SU-DHL-6 (cell line): ENCODE results near the gene PTPRN2.

Experiments
- H2AFZ ChIP-seq: fragments of 200-600 bp; sonication (generic); 2 replicates; pipeline ENCODE4 v1.6.1; 2014; ENCODE audit warnings: low read depth, mild to moderate bottlenecking, moderate library complexity, mixed read lengths, antibody characterized with exemption, low read length; ENCODE audit not compliant: severe bottlenecking
- H3F3A ChIP-seq: fragments of 200-600 bp; shearing (Covaris generic); 2 replicates; pipeline ENCODE4 v1.6.0; 2016; ENCODE audit warnings: antibody characterized with exemption, mild to moderate bottlenecking; ENCODE audit not compliant: insufficient read depth
- H3K27ac ChIP-seq: fragments of 200-600 bp; sonication (generic); 2 replicates; pipeline ENCODE4 v1.5.1; 2016; ENCODE audit warnings: low read depth, mild to moderate bottlenecking, low read length, moderate library complexity, mixed read lengths
- H3K27me3 ChIP-seq: fragments of 200-600 bp; sonication (generic), shearing (Covaris generic); 2 replicates; pipeline ENCODE4 v1.6.0; 2014; ENCODE audit warnings: mild to moderate bottlenecking, low read length
- H3K36me3 ChIP-seq: fragments of 200-600 bp; sonication (generic); 2 replicates; pipeline ENCODE4 v1.6.1; 2014; ENCODE audit warnings: mild to moderate bottlenecking, low read length, mixed read lengths
- H3K4me2 ChIP-seq: fragments of 300-600, 200-600 bp; shearing (Covaris generic), sonication (generic); 2 replicates; pipeline ENCODE4 v1.6.0; 2014; ENCODE audit warnings: low read length, low read depth, mild to moderate bottlenecking; ENCODE audit not compliant: poor library complexity, severe bottlenecking
- H3K4me3 ChIP-seq: fragments of 200-600 bp; sonication (generic); 2 replicates; pipeline ENCODE4 v1.5.1; 2014; ENCODE audit warnings: antibody characterized with exemption, low read length, mild to moderate bottlenecking, mixed read lengths; ENCODE audit not compliant: insufficient read depth, poor library complexity, severe bottlenecking
- H3K79me2 ChIP-seq: fragments of 200-600 bp; sonication (generic); 2 replicates; pipeline ENCODE4 v1.6.1; 2014; ENCODE audit warnings: mild to moderate bottlenecking, low read length, moderate library complexity; ENCODE audit not compliant: insufficient read depth
- H3K9ac ChIP-seq: fragments of 200-600 bp; sonication (generic); 2 replicates; pipeline ENCODE4 v1.7.0; 2014; ENCODE audit warnings: mild to moderate bottlenecking, low read length
- H3K9me2 ChIP-seq: fragments of 200-600 bp; sonication (generic); replicated peaks from 2 replicates; pipeline ENCODE4 v1.6.1; 2014; ENCODE audit warnings: low read length; ENCODE audit not compliant: insufficient read depth
- H3K9me3 ChIP-seq: fragments of 200-600 bp; sonication (generic); 2 replicates; pipeline ENCODE4 v1.6.1; 2014; ENCODE audit warnings: low read length, mixed read lengths; ENCODE audit not compliant: insufficient read depth
- H4K20me1 ChIP-seq: fragments of 200-600 bp; sonication (generic); 2 replicates; pipeline ENCODE4 v1.6.1; 2014; ENCODE audit warnings: low read depth, mild to moderate bottlenecking, antibody characterized with exemption, low read length, moderate library complexity, mixed read lengths
- EZH2phosphoT487 ChIP-seq: fragments of 200-600 bp; sonication (generic), shearing (Covaris generic); conservative IDR thresholded peaks from 2 replicates; pipeline ENCODE4 v1.6.1; 2018; ENCODE audit warnings: mild to moderate bottlenecking, antibody characterized with exemption, low read length, moderate library complexity, mixed read lengths
- TF ChIP-seq, protein P1 (sequence below): fragments of 200-600 bp; sonication (generic); IDR thresholded peaks from one replicate; pipeline ENCODE4 v1.5.1; 2017; ENCODE audit warnings: antibody characterized with exemption, mild to moderate bottlenecking, low read length, moderate library complexity; ENCODE audit not compliant: insufficient read depth, poor library complexity, severe bottlenecking

The PTPRN2 gene

DNA sequence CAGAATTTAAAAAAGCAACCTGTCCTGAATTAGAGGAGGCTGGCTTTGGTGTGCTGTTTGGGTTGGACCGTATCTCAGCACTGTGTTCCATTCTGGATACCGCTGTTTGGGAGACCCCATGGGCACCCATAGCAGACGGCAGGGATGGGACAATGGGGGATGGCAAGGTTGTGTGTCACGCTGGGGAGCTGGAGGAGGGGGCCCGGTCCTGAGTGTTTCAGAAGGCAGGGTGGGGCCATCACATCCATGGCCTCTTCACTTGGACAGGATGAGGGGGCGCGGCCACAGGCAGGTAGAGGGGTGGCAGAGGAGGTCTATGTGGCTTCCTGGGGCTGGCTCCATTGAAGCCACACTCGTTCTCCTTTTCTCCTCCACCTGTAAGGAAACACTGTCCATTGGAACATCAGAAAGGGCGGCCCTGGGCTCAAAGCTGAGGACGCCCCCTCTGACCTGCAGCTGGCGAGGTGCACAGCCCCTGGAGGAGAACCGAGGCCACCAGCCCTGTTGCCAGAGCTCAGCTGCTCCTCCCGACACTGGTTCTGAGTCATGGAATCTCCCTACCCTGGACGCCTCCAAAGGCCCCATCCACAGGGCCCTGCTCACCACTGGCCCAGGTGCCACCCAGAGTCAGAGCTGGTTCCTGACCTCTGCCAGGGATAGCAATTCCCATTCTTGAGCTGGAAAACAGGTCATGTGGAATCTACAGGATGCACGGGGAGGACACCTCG is 663.6 kb downstream of the PTPRN2 start:
- Histone ChIP-seq H3F3A (no peaks in the 10 kb centered on the region), H3K36me3 (no peaks in the 10 kb centered on the region), H4K20me1 (no peaks in the 10 kb centered on the region), H3K27ac (no peak overlapping the region), H3K4me2 (no peak overlapping the region), H3K9me2 (no peaks in the 10 kb centered on the region), H3K27me3 (no peaks in the 10 kb centered on the region), H3K9ac (no peak overlapping the region), H2AFZ (no peak overlapping the region), H3K9me3 (no peaks in the 10 kb centered on the region; the same call in 1 of the 2 replicates), H3K4me3 (no peak overlapping the region), H3K79me2 (no peaks in the 10 kb centered on the region)
- TF ChIP-seq EZH2phosphoT487, result no peak
- TF ChIP-seq, protein P1, sequence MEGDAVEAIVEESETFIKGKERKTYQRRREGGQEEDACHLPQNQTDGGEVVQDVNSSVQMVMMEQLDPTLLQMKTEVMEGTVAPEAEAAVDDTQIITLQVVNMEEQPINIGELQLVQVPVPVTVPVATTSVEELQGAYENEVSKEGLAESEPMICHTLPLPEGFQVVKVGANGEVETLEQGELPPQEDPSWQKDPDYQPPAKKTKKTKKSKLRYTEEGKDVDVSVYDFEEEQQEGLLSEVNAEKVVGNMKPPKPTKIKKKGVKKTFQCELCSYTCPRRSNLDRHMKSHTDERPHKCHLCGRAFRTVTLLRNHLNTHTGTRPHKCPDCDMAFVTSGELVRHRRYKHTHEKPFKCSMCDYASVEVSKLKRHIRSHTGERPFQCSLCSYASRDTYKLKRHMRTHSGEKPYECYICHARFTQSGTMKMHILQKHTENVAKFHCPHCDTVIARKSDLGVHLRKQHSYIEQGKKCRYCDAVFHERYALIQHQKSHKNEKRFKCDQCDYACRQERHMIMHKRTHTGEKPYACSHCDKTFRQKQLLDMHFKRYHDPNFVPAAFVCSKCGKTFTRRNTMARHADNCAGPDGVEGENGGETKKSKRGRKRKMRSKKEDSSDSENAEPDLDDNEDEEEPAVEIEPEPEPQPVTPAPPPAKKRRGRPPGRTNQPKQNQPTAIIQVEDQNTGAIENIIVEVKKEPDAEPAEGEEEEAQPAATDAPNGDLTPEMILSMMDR, result no peak

DNA sequence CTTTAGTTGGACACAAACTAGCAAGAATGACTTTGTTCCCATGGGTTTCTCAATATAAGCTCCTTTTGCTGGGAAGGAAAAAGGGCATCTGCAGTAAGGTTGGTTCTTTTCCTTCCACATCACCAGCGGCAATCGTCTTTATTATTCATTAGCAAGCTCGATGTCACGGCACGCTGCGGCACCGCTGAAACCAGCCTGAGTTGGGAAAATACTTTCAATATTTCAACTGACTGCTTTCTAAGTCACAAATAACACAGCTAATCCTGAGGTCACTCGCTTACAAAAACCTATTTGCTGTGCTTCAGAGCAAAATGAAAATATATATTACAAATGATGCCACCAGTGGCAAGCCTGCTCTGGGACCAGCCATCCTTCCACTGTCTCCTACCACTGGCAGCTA is 665.0 kb downstream of the PTPRN2 start:
- Histone ChIP-seq H2AFZ (no peak overlapping the region), H3K4me2 (no peak overlapping the region), H3K36me3 (no peaks in the 10 kb centered on the region), H3K9me3 (no peaks in the 10 kb centered on the region; the same call in 1 of the 2 replicates), H3K27me3 (no peaks in the 10 kb centered on the region), H3K9me2 (no peaks in the 10 kb centered on the region), H4K20me1 (no peaks in the 10 kb centered on the region), H3K4me3 (no peak overlapping the region), H3K27ac (no peak overlapping the region), H3K9ac (no peak overlapping the region), H3K79me2 (no peaks in the 10 kb centered on the region), H3F3A (no peaks in the 10 kb centered on the region)
- TF ChIP-seq EZH2phosphoT487, result no peak
- TF ChIP-seq, protein P1, result no peak

DNA sequence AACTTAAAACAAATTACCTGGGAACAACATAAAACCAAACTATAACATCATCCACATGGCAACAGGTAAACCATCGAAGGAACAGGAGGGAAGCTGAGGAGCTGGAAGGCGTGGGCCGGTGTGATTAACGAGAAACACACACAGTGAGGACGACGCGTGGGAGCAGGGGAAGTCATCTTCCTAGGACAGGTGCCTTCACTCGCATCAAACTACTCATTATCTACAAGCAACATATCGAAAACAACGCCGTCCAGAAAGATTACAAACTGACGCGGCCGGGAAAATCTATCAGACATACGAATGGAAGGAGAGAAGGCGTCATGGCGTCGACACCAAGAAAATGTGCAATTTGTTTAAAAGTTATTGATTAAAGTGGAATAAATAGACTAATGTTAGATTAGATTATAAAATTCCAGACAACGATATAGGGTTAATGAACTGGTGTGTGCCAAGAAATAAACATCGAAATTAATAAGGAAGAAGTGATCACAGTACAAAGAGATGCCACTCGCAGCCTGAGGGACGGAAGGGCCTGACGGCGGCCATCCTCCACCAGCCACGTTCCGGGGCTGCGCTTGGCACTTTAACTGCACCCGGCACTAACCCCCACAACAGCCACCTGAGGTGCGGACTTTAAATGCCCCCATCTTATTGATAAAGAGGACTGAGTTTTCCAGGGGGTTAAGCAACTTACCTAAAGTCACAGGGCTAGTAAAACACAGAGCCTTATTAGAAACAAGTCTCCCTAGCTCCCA is 669.1 kb downstream of the PTPRN2 start:
- peaks cover 11% of the 10 kb centered on the region; the same call in 1 of the 2 replicates for H3K9me3 ChIP-seq
- no peak for TF ChIP-seq EZH2phosphoT487
- TF ChIP-seq, protein P1, result no peak
- no peaks in the 10 kb centered on the region for H3K27me3 ChIP-seq

More for the DNA sequence above, 669.1 kb downstream of the PTPRN2 start:
- H3K36me3 ChIP-seq, result no peaks in the 10 kb centered on the region
- no peaks in the 10 kb centered on the region for H4K20me1 ChIP-seq
- no peak overlapping the region for H2AFZ ChIP-seq
- H3K9ac ChIP-seq, result no peak overlapping the region
- H3F3A ChIP-seq, result no peaks in the 10 kb centered on the region
- no peak overlapping the region for H3K4me2 ChIP-seq
- no peak overlapping the region for H3K4me3 ChIP-seq
- no peaks in the 10 kb centered on the region for H3K9me2 ChIP-seq
- H3K79me2 ChIP-seq, result no peaks in the 10 kb centered on the region
- no peak overlapping the region for H3K27ac ChIP-seq
